Neutrophil (primary cell): ENCODE measurements around the gene CXCL3.

Experiments
- H3K27ac ChIP-seq: fragments of 200-600 bp; sonication (generic); 2 replicates; pipeline ENCODE4 v1.5.1; 2016; ENCODE audit warnings: mild to moderate bottlenecking, moderate library complexity
- H3K27me3 ChIP-seq: fragments of 200-600 bp; sonication (generic); 2 replicates; pipeline ENCODE4 v1.6.0; 2016; ENCODE audit warnings: mild to moderate bottlenecking
- H3K36me3 ChIP-seq: fragments of 200-600 bp; sonication (generic); 2 replicates; pipeline ENCODE4 v1.5.1; 2017
- H3K4me1 ChIP-seq, 2 experiments: fragments of 200-600 bp in 1 of 2; sonication (generic) in 1 of 2; 1 replicate in 1 of 2; 2 replicates in 1 of 2; pipeline versions ENCODE4 v1.5.1 to v1.6.1; 2013 to 2016; ENCODE audit warnings: low read depth in 1 of 2, low read length in 1 of 2, mild to moderate bottlenecking in 1 of 2, moderate library complexity in 1 of 2; ENCODE audit not compliant: control insufficient read depth in 1 of 2, insufficient read depth in 1 of 2
- H3K4me3 ChIP-seq, 2 experiments: fragments of 200-600 bp in 1 of 2; sonication (generic) in 1 of 2; 1 replicate in 1 of 2; 2 replicates in 1 of 2; pipeline ENCODE4 v1.5.1; 2013 to 2016; ENCODE audit warnings: low read depth in 1 of 2, low read length in 1 of 2, mild to moderate bottlenecking in 1 of 2, moderate library complexity in 1 of 2
- H3K9me3 ChIP-seq: fragments of 200-600 bp; sonication (generic); 2 replicates; pipeline ENCODE4 v1.5.1; 2016
- CTCF ChIP-seq: fragments of 200-600 bp; sonication (generic); IDR thresholded peaks from 2 replicates; pipeline ENCODE4 v1.5.1; 2016; ENCODE audit warnings: antibody characterized with exemption

CXCL3 gene

GRCh38 chr4:74021601-74022000 is 16.9 kb downstream of the CXCL3 start:
- no peak overlapping the region for H3K4me3 ChIP-seq
- H3K4me1 ChIP-seq, result peaks cover 12 to 16% of the 10 kb centered on the region in 2 experiments
- no peaks in the 10 kb centered on the region for H3K27me3 ChIP-seq
- no peaks in the 10 kb centered on the region for H3K36me3 ChIP-seq
- no peaks in the 10 kb centered on the region for H3K9me3 ChIP-seq
- no peak overlapping the region for H3K27ac ChIP-seq
- TF ChIP-seq CTCF, result no peak

DNA sequence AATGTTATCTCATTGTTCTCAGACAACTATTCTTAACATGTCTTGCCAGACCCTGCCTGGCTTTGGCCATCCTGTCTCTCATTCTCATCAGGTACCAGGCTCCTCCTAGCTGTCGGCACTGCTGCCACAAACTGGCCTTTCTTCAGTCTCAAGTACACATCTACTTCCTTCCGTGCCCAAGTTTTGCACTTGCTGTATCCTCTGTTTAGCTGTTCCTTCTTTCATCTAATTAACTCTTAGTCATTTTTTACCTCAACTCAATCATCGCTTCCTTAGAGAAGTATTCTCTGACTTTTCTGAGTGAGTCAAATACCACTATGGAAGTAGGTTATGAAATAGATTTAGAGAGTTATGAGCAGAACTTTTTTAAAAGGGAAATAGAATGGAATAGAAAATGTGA is 19.7 kb downstream of the CXCL3 start:
- H3K4me3 ChIP-seq, result no peak overlapping the region
- no peak for TF ChIP-seq CTCF
- H3K27ac ChIP-seq, result peak overlapping the region; percentile 40

DNA sequence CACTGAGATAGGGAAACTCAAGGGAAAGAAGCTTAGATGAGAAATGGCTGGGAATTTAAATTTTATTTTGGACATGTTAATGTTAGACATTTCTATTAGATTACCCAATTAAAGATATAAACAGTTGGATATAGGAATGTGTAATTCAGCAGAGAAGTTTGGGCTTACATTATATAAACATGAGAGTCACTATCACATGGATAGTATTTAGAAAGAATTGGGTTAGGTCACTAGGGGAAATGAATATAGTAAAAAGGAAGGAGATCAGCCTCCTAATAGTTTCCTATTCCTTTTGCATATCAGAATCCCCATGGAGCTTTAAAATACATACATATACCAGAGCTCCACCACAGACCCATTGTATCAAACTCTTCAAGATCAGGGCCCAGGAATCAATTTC is 20.4 kb downstream of the CXCL3 start:
- no peak overlapping the region for H3K27ac ChIP-seq
- no peak for TF ChIP-seq CTCF

More for the DNA sequence above, 19.7 kb downstream of the CXCL3 start:
- no peaks in the 10 kb centered on the region for H3K27me3 ChIP-seq
- peaks cover 12 to 16% of the 10 kb centered on the region in 2 experiments for H3K4me1 ChIP-seq
- no peaks in the 10 kb centered on the region for H3K36me3 ChIP-seq
- H3K9me3 ChIP-seq, result no peaks in the 10 kb centered on the region

DNA sequence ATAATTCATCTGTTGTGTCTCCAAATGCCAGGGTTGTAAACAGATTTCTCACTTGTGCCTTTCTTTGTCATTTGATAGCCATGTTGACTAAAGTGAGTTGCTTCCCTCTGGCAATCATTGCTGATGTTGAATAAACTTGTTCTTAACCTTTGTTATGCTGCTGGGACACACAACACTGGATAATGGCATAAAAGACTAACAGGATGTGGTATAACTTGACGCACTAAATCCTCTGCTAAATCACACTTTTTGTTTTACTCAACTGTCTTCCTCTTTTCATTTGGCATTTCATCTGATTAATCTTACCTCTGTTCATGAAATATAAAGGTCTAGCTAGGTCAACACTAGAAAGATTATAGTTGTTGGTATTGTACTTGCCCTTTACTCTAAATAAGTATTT is 22.4 kb downstream of the CXCL3 start:
- H3K27me3 ChIP-seq, result no peaks in the 10 kb centered on the region
- H3K9me3 ChIP-seq, result no peaks in the 10 kb centered on the region
- peaks cover 36 to 42% of the 10 kb centered on the region in 2 experiments for H3K4me1 ChIP-seq
- H3K4me3 ChIP-seq, result no peak overlapping the region
- H3K27ac ChIP-seq, result no peak overlapping the region
- H3K36me3 ChIP-seq, result no peaks in the 10 kb centered on the region
- no peak for TF ChIP-seq CTCF

More for the DNA sequence above, 20.4 kb downstream of the CXCL3 start:
- no peak overlapping the region for H3K4me3 ChIP-seq
- H3K27me3 ChIP-seq, result no peaks in the 10 kb centered on the region
- H3K36me3 ChIP-seq, result no peaks in the 10 kb centered on the region
- peaks cover 16 to 21% of the 10 kb centered on the region in 2 experiments for H3K4me1 ChIP-seq
- H3K9me3 ChIP-seq, result no peaks in the 10 kb centered on the region

- TF ChIP-seq CTCF, result no peak
- H3K4me3 ChIP-seq, result no peak overlapping the region
- no peaks in the 10 kb centered on the region for H3K9me3 ChIP-seq
- H3K27me3 ChIP-seq, result no peaks in the 10 kb centered on the region
- no peaks in the 10 kb centered on the region for H3K36me3 ChIP-seq
- H3K27ac ChIP-seq, result no peak overlapping the region
- H3K4me1 ChIP-seq, result peaks cover 44 to 50% of the 10 kb centered on the region in 2 experiments
Measured at GRCh38 chr4:74015126-74015780, 23.2 kb downstream of the CXCL3 start.
